HepG2 (cell line): ENCODE data around the gene DNASE1. TPM values are rescaled to one million over a fixed set of nuclear protein-coding genes. Genes with fewer than 3 reads are reported as not detected.

Experiments
- ATAC-seq: fragments of 200-7000 bp; cut with Tn5 transposase; 3 replicates; pipeline ENCODE4 v1.9.1; 2020; ENCODE audit warnings: mild to moderate bottlenecking, moderate library complexity
- BruUV-seq: library from RNA; stranded (reverse); fragments of 400-500 nt; replicated peaks from 2 replicates; lab custom pipeline; 2021; lab: Mats Ljungman, UMichigan
- CTCF ChIA-PET: fragments of 300-600 bp; formaldehyde crosslinking; extraction: SDS; loops from one replicate; lab custom pipeline; 2021; ENCODE audit warnings: low total read pairs, inconsistent platforms, low intra/inter-chr PET ratio; lab: Yijun Ruan, JAX
- POLR2A ChIA-PET: fragments of 350-600 bp; sonication (Branson Sonifier 250); formaldehyde crosslinking; loops from one replicate; lab custom pipeline; 2020; ENCODE audit warnings: antibody characterized with exemption, inconsistent platforms; lab: Yijun Ruan, JAX
- DNase-seq: peaks from one replicate; pipeline ENCODE4 v3.0.0-alpha.2; 2015; ENCODE audit warnings: low spot score
- FAIRE-seq: peaks from 3 replicates; lab custom pipeline; 2011; peaks lifted over from hg19 to GRCh38; lab: Jason Lieb, UNC
- H2AFZ ChIP-seq: one replicate; pipeline ENCODE4 v1.6.1; 2011; ENCODE audit warnings: low read length, inconsistent platforms
- H3K27ac ChIP-seq: fragments of 300-600 bp; 3 replicates; pipeline ENCODE4 v1.8.0; 2011; ENCODE audit warnings: mixed run types, mild to moderate bottlenecking, mixed read lengths, low read length, inconsistent platforms; ENCODE audit not compliant: insufficient read depth; ENCODE audit errors: extremely low read length
- H3K27me3 ChIP-seq, 2 experiments: fragments of 200-600 bp in 1 of 2; 2 replicates in 1 of 2; 3 replicates in 1 of 2; pipeline versions ENCODE4 v1.6.0 to v1.8.0; 2011; ENCODE audit warnings: low read length in 2 of 2, mild to moderate bottlenecking in 2 of 2, moderate library complexity in 2 of 2, inconsistent platforms in 1 of 2; ENCODE audit not compliant: insufficient read depth in 2 of 2, control insufficient read depth in 1 of 2
- H3K36me3 ChIP-seq, 2 experiments: fragments of 200-600 bp in 1 of 2; replicated peaks in 1 of 2; 2 replicates in 1 of 2; 3 replicates in 1 of 2; pipeline versions ENCODE4 v1.5.1 to v1.8.0; 2011; ENCODE audit warnings: low read length in 2 of 2, inconsistent platforms in 1 of 2; ENCODE audit not compliant: insufficient read depth in 2 of 2, control insufficient read depth in 1 of 2
- H3K4me1 ChIP-seq: 2 replicates; pipeline ENCODE4 v1.5.1; 2012; ENCODE audit warnings: low read length, inconsistent platforms; ENCODE audit not compliant: insufficient read depth
- H3K4me2 ChIP-seq: 2 replicates; pipeline ENCODE4 v1.6.0; 2011; ENCODE audit warnings: low read depth, low read length, inconsistent platforms
- H3K4me3 ChIP-seq, 3 experiments: fragments of 200-600 bp in 1 of 3; sonication (generic), shearing (Covaris generic) in 1 of 3; replicated peaks in 1 of 3; 2 replicates each; pipeline ENCODE4 v1.5.1; 2011 to 2016; ENCODE audit warnings: low read length in 3 of 3, inconsistent platforms in 2 of 3, low read depth in 2 of 3, mild to moderate bottlenecking in 2 of 3, control low read depth in 1 of 3, mixed read lengths in 1 of 3; ENCODE audit not compliant: insufficient read depth in 1 of 3
- H3K79me2 ChIP-seq: one replicate; pipeline ENCODE4 v1.6.1; 2011; ENCODE audit warnings: low read length, inconsistent platforms; ENCODE audit not compliant: insufficient read depth
- H3K9ac ChIP-seq: 2 replicates; pipeline ENCODE4 v1.6.0; 2011; ENCODE audit warnings: mild to moderate bottlenecking, low read depth, low read length, inconsistent platforms; ENCODE audit not compliant: insufficient read depth
- H3K9me3 ChIP-seq: 2 replicates; pipeline ENCODE4 v1.5.1; 2012; ENCODE audit warnings: mild to moderate bottlenecking, low read length
- H4K20me1 ChIP-seq: 2 replicates; pipeline ENCODE4 v1.6.0; 2011; ENCODE audit warnings: inconsistent platforms, mild to moderate bottlenecking, low read length, moderate library complexity; ENCODE audit not compliant: insufficient read depth
- ARID4A ChIP-seq: sonication (generic); formaldehyde crosslinking; IDR thresholded peaks from 2 replicates; pipeline ENCODE4 v1.5.0; 2020; ENCODE audit warnings: mild to moderate bottlenecking, missing genetic modification reagents, borderline replicate concordance
- CHD4 ChIP-seq: fragments of 200-600 bp; sonication (generic); IDR thresholded peaks from 2 replicates; pipeline ENCODE4 v1.7.0; 2017; ENCODE audit warnings: mild to moderate bottlenecking, low read length, borderline replicate concordance
- FOXO4 ChIP-seq: sonication (generic); formaldehyde crosslinking; conservative IDR thresholded peaks from 2 replicates; pipeline ENCODE4 v1.8.1; 2023; ENCODE audit warnings: missing genetic modification reagents
- FOXP4 ChIP-seq: sonication (generic); formaldehyde crosslinking; IDR thresholded peaks from 2 replicates; pipeline ENCODE4 v1.4.0; 2020; ENCODE audit warnings: missing genetic modification reagents
- GTF3A ChIP-seq: sonication (generic); formaldehyde crosslinking; conservative IDR thresholded peaks from 2 replicates; pipeline ENCODE4 v1.4.0; 2020; ENCODE audit warnings: mild to moderate bottlenecking, missing genetic modification reagents
- NFE2 ChIP-seq: sonication (generic); formaldehyde crosslinking; IDR thresholded peaks from 2 replicates; pipeline ENCODE4 v1.4.0; 2020; ENCODE audit warnings: missing genetic modification reagents
- NFYB ChIP-seq: sonication (generic); formaldehyde crosslinking; IDR thresholded peaks from 2 replicates; pipeline ENCODE4 v1.4.0; 2020; ENCODE audit warnings: missing genetic modification reagents
- PRDM4 ChIP-seq: sonication (generic); formaldehyde crosslinking; IDR thresholded peaks from 2 replicates; pipeline ENCODE4 v1.9.0; 2021; ENCODE audit warnings: missing genetic modification reagents, borderline replicate concordance
- SP2 ChIP-seq: sonication (generic); formaldehyde crosslinking; IDR thresholded peaks from 2 replicates; pipeline ENCODE4 v1.5.1; 2020; ENCODE audit warnings: mild to moderate bottlenecking, missing genetic modification reagents
- ZNF235 ChIP-seq: sonication (generic); formaldehyde crosslinking; IDR thresholded peaks from 2 replicates; pipeline ENCODE4 v1.8.1; 2023; ENCODE audit warnings: mild to moderate bottlenecking, missing genetic modification reagents, borderline replicate concordance
- ZNF484 ChIP-seq: sonication (generic); formaldehyde crosslinking; IDR thresholded peaks from 2 replicates; pipeline ENCODE4 v1.5.1; 2020; ENCODE audit warnings: mild to moderate bottlenecking, low read depth, missing genetic modification reagents, borderline replicate concordance
- ZNF589 ChIP-seq: sonication (generic); formaldehyde crosslinking; conservative IDR thresholded peaks from 2 replicates; pipeline ENCODE4 v1.8.0; 2022; ENCODE audit warnings: mild to moderate bottlenecking, moderate library complexity, missing genetic modification reagents
- ZNF749 ChIP-seq: sonication (generic); formaldehyde crosslinking; IDR thresholded peaks from 2 replicates; pipeline ENCODE4 v1.8.0; 2022; ENCODE audit warnings: mild to moderate bottlenecking, missing genetic modification reagents, moderate library complexity, borderline replicate concordance
- ZSCAN9 ChIP-seq: IDR thresholded peaks from 2 replicates; pipeline ENCODE4 v1.6.1; 2016; ENCODE audit warnings: borderline replicate concordance
- WGBS: methylation state at CpG from one replicate; pipeline ENCODE4 v1.1.6; 2017; ENCODE audit warnings: low lambda C conversion rate; 5-methylcytosine and 5-hydroxymethylcytosine counted together
- in situ Hi-C: cut with HindIII; loops from 2 replicates; pipeline ENCODE4 v1.10.0; 2017; ENCODE audit warnings: low pct_unique_long_range_greater_than_20kb; ENCODE audit not compliant: extremely low pct_ligation_motif_present
- intact Hi-C: fragments of 100-400 bp; cut with micrococcal nuclease; formaldehyde crosslinking; loops from one replicate; pipeline ENCODE4 v1.10.0; 2022; ENCODE audit not compliant: unreplicated experiment
- polyA plus RNA-seq, 8 experiments: library from polyadenylated mRNA; depleted of rRNA in 3 of 8; stranded (reverse) in 7 of 8; unstranded in 1 of 8; fragments of >200 nt; fragmentation: Illumina TruSeq in 4 of 8; extraction: Trizol in 4 of 8; gene quantifications; 2 replicates each; pipeline versions ENCODE4 v1.2.1 to v1.2.3, GENCODE V29; 2011 to 2016; ENCODE audit warnings: low read depth in 4 of 8, missing spikeins in 1 of 8, mixed read lengths in 1 of 8; ENCODE audit not compliant: insufficient read depth in 1 of 8
- total RNA-seq, 5 experiments: library from RNA; depleted of rRNA; stranded (reverse); fragments of >200 nt; fragmentation: Illumina TruSeq; extraction: Trizol; gene quantifications; 2 replicates each; pipeline ENCODE4 v1.2.3, GENCODE V29; 2016; ENCODE audit warnings: low read depth in 1 of 5

The DNASE1 gene
- total and polyA plus RNA-seq, 2 of the 13 experiments (the other 11 are each of a cell fraction or from before 2014, with no cell fraction given), result 7.1 to 11.1 TPM

GRCh38 chr16:3669082-3669481, 14.6 kb downstream of the DNASE1 start:
- BruUV-seq, result no TSS peak
- TF ChIP-seq ZNF484 (CRISPR knock-in tag) (no peak), ZSCAN9 (CRISPR knock-in tag) (no peak), FOXP4 (CRISPR knock-in tag) (no peak), ZNF589 (CRISPR knock-in tag) (no peak), CHD4 (no peak), FOXO4 (CRISPR knock-in tag) (no peak), ZNF749 (no peak), NFE2 (no peak), NFYB (CRISPR knock-in tag) (no peak), GTF3A (CRISPR knock-in tag) (no peak), ZNF235 (CRISPR knock-in tag) (no peak), PRDM4 (CRISPR knock-in tag) (no peak), ARID4A (CRISPR knock-in tag) (no peak), SP2 (CRISPR knock-in tag) (no peak)

More at GRCh38 chr16:3669082-3669481, 14.6 kb downstream of the DNASE1 start:
- Histone ChIP-seq H2AFZ (no peak overlapping the region), H3K4me2 (no peak overlapping the region), H3K36me3 (peaks cover 24 to 73% of the 10 kb centered on the region in 2 experiments; a peak in 4 of 5 replicates), H3K27me3 (no peaks in the 10 kb centered on the region), H3K4me1 (no peaks in the 10 kb centered on the region), H3K9ac (no peak overlapping the region), H3K27ac (no peak overlapping the region), H3K79me2 (no peaks in the 10 kb centered on the region), H4K20me1 (no peaks in the 10 kb centered on the region), H3K4me3 (no peak overlapping the region), H3K9me3 (no peaks in the 10 kb centered on the region)
- POLR2A ChIA-PET, result interaction anchor here (0.6 kb wide), 1 partner anchor 26 kb away, joined by 4 read pairs; no protein-coding TSS in a partner anchor
- DNase-seq (no peak), FAIRE-seq (no peak), ATAC-seq (no peak)
- CTCF ChIA-PET, result no interaction called here
- intact Hi-C loops (no loop called here), in situ Hi-C loops (no loop called here)
- 96% methylated on average over 10 of the region's 10 CpGs for WGBS
